Heart left ventricle (tissue), 13 donors: Measurements from ENCODE around the gene NUDT2.

Experiments used
- CTCF ChIP-seq, 12 donors: fragments of 200-600 bp; sonication (generic) in 4 of 12; IDR thresholded peaks; one replicate each; pipeline versions ENCODE4 v1.5.0 to v1.8.0; 2018 to 2022; ENCODE audit warnings: antibody characterized with exemption in 12 of 12, mild to moderate bottlenecking in 5 of 12
- POLR2A ChIP-seq, 2 donors: fragments of 450-650 bp; IDR thresholded peaks; one replicate each; pipeline ENCODE4 v1.6.1; 2017; ENCODE audit warnings: antibody characterized with exemption in 2 of 2, mild to moderate bottlenecking in 2 of 2, moderate library complexity in 2 of 2
- donor health status: ischemic (EF 13 %, LVEDD 7.1; RV severe dilation, severe dysfunction).
- donor health status: DM: no; HTN: yes; CAD: no.
- donor health status: DM: no; HTN: no; CAD: no.
- donor health status: ischemic (EF 25% LVEDD 6.9; RV normal size, moderate dysfunction).
- donor health status: ischemic (EF 25% LVEDD 5.7; RV mildly dilated, moderate dysfunction).
- donor health status: ischemic (EF 35%, LVEDD 5.7; RV mildly dilated, moderate dysfunction).
- donor health status: nonischemic (EF 11% LVEDD 7.7; RV severe dilation, severe dysfunction).
- donor health status: DM: yes; HTN: yes; CAD: no.
- donor health status: PGD.
- donor health status: ischemic (EF 29% LVEDD 5.4; RV normal size, mild dysfunction).
- donor health status: nonischemic (EF 23%, LVEDD 6.1; RV moderate dilation, normal function).

- TF ChIP-seq CTCF (IDR thresholded peaks at IDR 0.05) (no peak), POLR2A (IDR thresholded peaks at IDR 0.05) (no peak)
Measured at GRCh38 chr9:34387239-34387638, 57.9 kb downstream of the NUDT2 start.
